Left ventricle myocardium inferior (tissue), 1 donor: ENCODE measurements around the gene MTMR4. TPM values are rescaled to one million over a fixed set of nuclear protein-coding genes. Genes with fewer than 3 reads are reported as not detected.
"Not testable (repeated sequence)": the region's sequence is repeated elsewhere in the genome, so short reads cannot be mapped to it uniquely, and the experiment has no call there.

Experiments used
- DNase-seq: peaks from one replicate; pipeline ENCODE4 v3.0.0-alpha.2; 2020
- H3K27ac ChIP-seq: fragments of 200-600 bp; replicated peaks from 2 replicates; pipeline ENCODE4 v1.8.0; 2021
- H3K27me3 ChIP-seq: fragments of 200-600 bp; 2 replicates; pipeline ENCODE4 v1.8.0; 2021; ENCODE audit warnings: low read depth
- H3K36me3 ChIP-seq: fragments of 200-600 bp; 2 replicates; pipeline ENCODE4 v1.8.0; 2021
- H3K4me1 ChIP-seq: fragments of 200-600 bp; 2 replicates; pipeline ENCODE4 v1.8.0; 2021
- H3K4me3 ChIP-seq: fragments of 200-600 bp; 2 replicates; pipeline ENCODE4 v1.8.0; 2021; ENCODE audit warnings: mild to moderate bottlenecking, moderate library complexity
- H3K9me3 ChIP-seq: fragments of 200-600 bp; replicated peaks from 2 replicates; pipeline ENCODE4 v1.8.0; 2021
- intact Hi-C: fragments of 100-400 bp; cut with micrococcal nuclease; formaldehyde crosslinking; loops from one replicate; pipeline ENCODE4 v1.11.0; 2022
- long read RNA-seq: library from polyadenylated mRNA; unstranded; transcript quantifications from one replicate; pipeline ENCODE4 v2.0.0, GENCODE V29; 2021
- total RNA-seq: library from RNA; stranded (reverse); fragmentation: NEBNext Ultra II Directional; extraction: Animal tissue kit (Norgen Biotek cat#: 25700); gene quantifications from one replicate; pipeline ENCODE4 v1.2.1, GENCODE V29; 2021
- TF ChIP-seq, protein P1 (sequence below): fragments of 200-600 bp; IDR thresholded peaks from 2 replicates; pipeline ENCODE4 v1.8.0; 2021; ENCODE audit warnings: antibody characterized with exemption, mild to moderate bottlenecking, borderline replicate concordance
- donor health status: DM: no; HTN: yes; CAD: no; lungs with severe emphysema.

Gene MTMR4
- 24.0 TPM for total RNA-seq
- long read RNA-seq, full-length matches to known transcripts: 6 of 53 reads
- long read RNA-seq, partial matches to known transcripts: 40 of 53 reads
- long read RNA-seq, other reads (novel, unspliced or antisense): 7 of 53 reads

DNA sequence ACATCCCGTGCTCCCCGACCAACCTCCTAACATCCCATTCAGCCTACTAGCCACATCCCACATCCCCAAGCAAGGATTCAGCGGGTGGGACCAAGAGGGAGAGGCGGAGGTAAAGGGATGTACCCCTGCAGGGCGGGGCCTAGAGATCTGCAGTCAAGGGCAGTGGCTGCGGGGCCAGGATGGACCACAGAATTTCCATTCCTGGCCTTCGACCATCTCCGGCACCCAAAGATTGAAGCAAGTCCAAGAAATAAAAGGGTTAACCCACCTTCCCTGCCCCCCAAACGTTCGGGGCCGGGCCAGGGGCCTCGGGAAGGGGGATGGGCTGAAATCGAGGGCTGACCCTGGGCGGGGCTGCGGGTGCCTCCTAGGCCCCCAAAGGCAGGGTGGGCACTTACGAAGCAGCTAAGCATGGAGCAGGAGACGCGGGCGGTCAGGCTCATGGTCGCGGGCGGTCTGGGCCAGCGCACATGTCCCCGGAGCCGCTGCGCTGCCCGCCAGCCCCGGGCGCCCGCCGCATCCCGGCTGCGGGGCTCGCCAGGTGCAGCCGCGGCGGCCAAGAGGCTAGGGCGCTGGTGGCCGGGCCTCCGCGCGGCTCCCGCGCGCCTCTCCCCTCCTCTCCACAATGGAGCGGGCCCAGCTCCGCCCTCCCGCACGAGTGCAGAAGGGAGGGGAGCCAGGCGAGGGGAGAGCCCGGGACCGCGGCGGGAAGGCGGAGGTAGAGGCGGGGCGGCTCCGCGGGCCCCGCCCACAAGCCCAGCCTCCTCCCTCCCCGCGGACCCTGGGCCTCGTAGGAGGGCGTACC lies at the start of gene MTMR4:
TSS of gene MTMR4 (minus strand) at position 674 of the 805 bp plus-strand sequence. CDS start at position 443, 231 bp downstream.
- Histone ChIP-seq H3K27ac (peak within 1 kb of the TSS; percentile 80), H3K9me3 (no peaks in the 10 kb centered on the region), H3K4me3 (peak within 1 kb of the TSS; percentile 81), H3K27me3 (no peaks in the 10 kb centered on the region), H3K36me3 (peaks cover 41% of the 10 kb centered on the region), H3K4me1 (peaks cover 50% of the 10 kb centered on the region)
- TF ChIP-seq, protein P1, sequence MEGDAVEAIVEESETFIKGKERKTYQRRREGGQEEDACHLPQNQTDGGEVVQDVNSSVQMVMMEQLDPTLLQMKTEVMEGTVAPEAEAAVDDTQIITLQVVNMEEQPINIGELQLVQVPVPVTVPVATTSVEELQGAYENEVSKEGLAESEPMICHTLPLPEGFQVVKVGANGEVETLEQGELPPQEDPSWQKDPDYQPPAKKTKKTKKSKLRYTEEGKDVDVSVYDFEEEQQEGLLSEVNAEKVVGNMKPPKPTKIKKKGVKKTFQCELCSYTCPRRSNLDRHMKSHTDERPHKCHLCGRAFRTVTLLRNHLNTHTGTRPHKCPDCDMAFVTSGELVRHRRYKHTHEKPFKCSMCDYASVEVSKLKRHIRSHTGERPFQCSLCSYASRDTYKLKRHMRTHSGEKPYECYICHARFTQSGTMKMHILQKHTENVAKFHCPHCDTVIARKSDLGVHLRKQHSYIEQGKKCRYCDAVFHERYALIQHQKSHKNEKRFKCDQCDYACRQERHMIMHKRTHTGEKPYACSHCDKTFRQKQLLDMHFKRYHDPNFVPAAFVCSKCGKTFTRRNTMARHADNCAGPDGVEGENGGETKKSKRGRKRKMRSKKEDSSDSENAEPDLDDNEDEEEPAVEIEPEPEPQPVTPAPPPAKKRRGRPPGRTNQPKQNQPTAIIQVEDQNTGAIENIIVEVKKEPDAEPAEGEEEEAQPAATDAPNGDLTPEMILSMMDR: no peak
- DNase-seq: peak; percentile 83
- intact Hi-C loops: no loop called here

DNA sequence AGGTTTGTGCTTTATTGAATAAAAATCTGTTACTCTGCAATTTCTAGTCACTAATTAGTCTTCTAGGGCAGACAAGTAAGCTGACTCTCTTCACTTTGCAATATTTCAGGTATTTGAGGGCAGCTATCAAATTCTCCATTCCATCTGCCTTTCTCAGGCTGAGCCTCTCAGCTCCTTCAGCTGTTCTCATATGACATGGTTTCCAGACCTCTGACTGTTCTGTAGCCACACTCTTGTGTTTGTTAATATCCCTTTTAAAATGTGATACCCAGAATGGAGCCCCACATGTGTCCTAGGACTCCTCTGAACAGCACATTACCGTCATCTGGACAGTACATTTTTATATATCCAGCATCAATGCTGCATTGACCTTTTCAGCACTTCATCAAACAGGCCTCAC lies 46.1 kb upstream of the MTMR4 start:
- TF ChIP-seq, protein P1: no peak
- DNase-seq: no peak
- Histone ChIP-seq H3K36me3 (no peaks in the 10 kb centered on the region), H3K4me1 (peaks cover 11% of the 10 kb centered on the region), H3K27ac (no peak overlapping the region), H3K27me3 (no peaks in the 10 kb centered on the region), H3K9me3 (no peaks in the 10 kb centered on the region), H3K4me3 (no peak overlapping the region)
- intact Hi-C loops: no loop called here

DNA sequence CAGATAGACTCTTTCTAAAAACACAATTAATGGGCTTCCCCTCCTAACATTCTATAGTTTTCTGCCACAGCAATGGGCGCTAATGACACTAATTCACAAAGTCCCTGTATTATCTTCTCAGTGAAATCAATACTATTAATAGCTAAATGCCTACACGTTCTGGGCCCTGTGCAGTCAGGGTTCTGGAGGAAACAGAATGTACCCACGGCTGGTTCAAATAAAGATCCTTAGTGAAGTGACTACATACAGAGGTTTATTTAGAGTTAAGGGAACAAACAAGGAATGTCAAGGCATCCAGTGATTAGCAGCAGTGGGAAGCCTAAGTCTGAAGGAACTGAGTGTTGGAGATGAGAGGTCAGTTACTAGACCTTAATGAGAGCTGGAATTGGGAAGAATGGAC lies 43.5 kb upstream of the MTMR4 start:
- peaks cover 11% of the 10 kb centered on the region for H3K4me1 ChIP-seq
- intact Hi-C loops: no loop called here
- no peaks in the 10 kb centered on the region for H3K36me3 ChIP-seq
- DNase-seq: no peak
- peak overlapping the region; percentile 66 for H3K27ac ChIP-seq
- no peaks in the 10 kb centered on the region for H3K9me3 ChIP-seq
- TF ChIP-seq, protein P1: no peak
- H3K4me3 ChIP-seq: no peak overlapping the region
- H3K27me3 ChIP-seq: no peaks in the 10 kb centered on the region

GRCh38 chr17:58556833-58557250 lies 42.4 kb upstream of the MTMR4 start:
- no peaks in the 10 kb centered on the region for H3K27me3 ChIP-seq
- no peak overlapping the region for H3K4me3 ChIP-seq
- DNase-seq: no peak
- TF ChIP-seq, protein P1: no peak
- intact Hi-C loops: no loop called here
- no peaks in the 10 kb centered on the region for H3K36me3 ChIP-seq
- H3K4me1 ChIP-seq: peaks cover 11% of the 10 kb centered on the region
- H3K9me3 ChIP-seq: no peaks in the 10 kb centered on the region
- H3K27ac ChIP-seq: no peak overlapping the region

- H3K36me3 ChIP-seq, intact Hi-C loops, H3K4me3 ChIP-seq, H3K27ac ChIP-seq, H3K9me3 ChIP-seq, DNase-seq, H3K27me3 ChIP-seq: not testable (repeated sequence)
- H3K4me1 ChIP-seq: peaks cover 11% of the 10 kb centered on the region
Observed at GRCh38 chr17:58555109-58555508, 40.7 kb upstream of the MTMR4 start.

- no peak overlapping the region for H3K4me3 ChIP-seq
- no peaks in the 10 kb centered on the region for H3K36me3 ChIP-seq
- no peaks in the 10 kb centered on the region for H3K27me3 ChIP-seq
- H3K9me3 ChIP-seq: no peaks in the 10 kb centered on the region
- intact Hi-C loops: no loop called here
- peaks cover 41% of the 10 kb centered on the region for H3K4me1 ChIP-seq
- no peak for DNase-seq
- no peak overlapping the region for H3K27ac ChIP-seq
- TF ChIP-seq, protein P1: peak; percentile 30
Observed at GRCh38 chr17:58541249-58541648, 26.8 kb upstream of the MTMR4 start.
